ENCODE data around the gene MRC2.

DNA sequence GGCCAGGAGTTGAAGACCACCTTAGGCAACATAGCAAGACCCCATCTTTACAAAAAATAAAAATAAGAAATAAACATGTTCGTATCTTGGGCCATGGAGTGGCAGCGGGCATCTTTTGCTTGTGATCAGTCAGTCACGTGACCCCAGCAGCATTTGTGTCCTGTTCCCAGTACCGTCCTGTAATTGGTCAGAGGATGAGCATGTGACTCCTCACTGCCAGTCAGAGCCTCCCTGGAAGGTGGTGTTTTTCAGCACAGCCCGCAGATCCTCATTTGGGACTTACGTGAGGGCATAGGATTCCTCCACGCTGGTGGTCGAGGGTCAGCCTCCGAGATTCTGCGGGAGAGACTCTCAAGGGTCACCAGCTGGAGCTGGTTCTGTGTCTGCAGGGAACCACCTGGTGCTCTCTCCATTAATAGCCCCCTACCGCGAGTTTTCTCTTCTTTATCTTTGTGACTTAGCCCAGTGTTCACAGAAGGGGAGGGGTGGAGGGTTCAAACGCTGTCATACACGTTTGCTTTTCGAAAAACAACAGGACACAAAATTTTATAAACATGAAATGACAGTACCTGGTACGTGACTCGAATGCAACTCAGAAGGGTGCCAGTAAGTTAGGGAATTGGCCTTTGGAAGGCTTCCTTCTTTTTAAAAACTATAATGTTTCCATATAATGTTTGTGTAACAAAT, 17.2 kb downstream of the MRC2 start:
- TF ChIP-seq EZH2 (IDR thresholded peaks at IDR 0.05; ENCODE audit: insufficient read depth, poor library complexity, severe bottlenecking): no peak
- TF ChIP-seq EZH2phosphoT487 (IDR thresholded peaks at IDR 0.05; ENCODE audit: insufficient read depth, low read depth): no peak

All from GM23248 (cell line).